ELR (cell line): ENCODE data around the gene SYNJ2.
A peak's percentile ranks its signal among the peaks of the same experiment; 100 is the strongest.
"Not testable (repeated sequence)": the region's sequence is repeated elsewhere in the genome, so short reads cannot be mapped to it uniquely, and the experiment has no call there.

Experiments
- DNase-seq: peaks from one replicate; pipeline ENCODE4 v3.0.0-alpha.2; 2015; ENCODE audit warnings: low read depth

Gene SYNJ2

GRCh38 chr6:157981395-157982101 is at the start of gene SYNJ2:
Gene SYNJ2, plus strand, starts transcription at chr6:157981863. Its CDS starts 99 bp downstream, at chr6:157981962.
- peak; percentile 87 for DNase-seq

GRCh38 chr6:157935786-157936185 is 45.9 kb upstream of the SYNJ2 start:
- DNase-seq: no peak

- no peak for DNase-seq
Observed at GRCh38 chr6:157937318-157937717, 44.3 kb upstream of the SYNJ2 start.

GRCh38 chr6:157937916-157938315 is 43.7 kb upstream of the SYNJ2 start:
- DNase-seq: no peak

GRCh38 chr6:157940375-157941036 is 41.2 kb upstream of the SYNJ2 start:
- DNase-seq: not testable (repeated sequence)

- DNase-seq: no peak
Observed at GRCh38 chr6:157941101-157941863, 40.4 kb upstream of the SYNJ2 start.

GRCh38 chr6:157942351-157942750 is 39.3 kb upstream of the SYNJ2 start:
- DNase-seq: no peak

- DNase-seq: no peak
Observed at GRCh38 chr6:157943249-157943963, 38.3 kb upstream of the SYNJ2 start.

- DNase-seq: no peak
Observed at GRCh38 chr6:157943964-157944283, 37.7 kb upstream of the SYNJ2 start.

GRCh38 chr6:157944983-157945931 is 36.4 kb upstream of the SYNJ2 start:
- no peak for DNase-seq

GRCh38 chr6:157946053-157946617 is 35.5 kb upstream of the SYNJ2 start:
- no peak for DNase-seq

GRCh38 chr6:157946865-157947532 is 34.7 kb upstream of the SYNJ2 start:
- DNase-seq: peak; percentile 49

GRCh38 chr6:157950899-157951298 is 30.8 kb upstream of the SYNJ2 start:
- not testable (repeated sequence) for DNase-seq

- DNase-seq: no peak
Observed at GRCh38 chr6:157951828-157952227, 29.8 kb upstream of the SYNJ2 start.

GRCh38 chr6:157952861-157953351 is 28.8 kb upstream of the SYNJ2 start:
- DNase-seq: peak; percentile 50

GRCh38 chr6:157953580-157954091 is 28.0 kb upstream of the SYNJ2 start:
- DNase-seq: no peak

GRCh38 chr6:157954150-157955117 is 27.2 kb upstream of the SYNJ2 start:
- DNase-seq: no peak

GRCh38 chr6:157955675-157956074 is 26.0 kb upstream of the SYNJ2 start:
- DNase-seq: no peak
